Activated B cell treated with CpG ODN at 0.5 μM for 24 hours (primary cell): ENCODE results near the gene SSH2. TPM values are rescaled to one million over a fixed set of nuclear protein-coding genes. Genes with fewer than 3 reads are reported as not detected.
A peak's percentile ranks its signal among the peaks of the same experiment; 100 is the strongest.

Experiments used
- ATAC-seq: fragments of 200-7000 bp; cut with Tn5 transposase; one replicate; pipeline ENCODE4 v1.10.0; 2021; ENCODE audit warnings: low read depth, mild to moderate bottlenecking, moderate library complexity
- CTCF ChIA-PET: fragments of 350-600 bp; sonication (Branson Sonifier 250); formaldehyde crosslinking; loops from one replicate; lab custom pipeline; 2021; ENCODE audit warnings: antibody characterized with exemption; lab: Charles Lee
- POLR2A ChIA-PET: fragments of 350-600 bp; sonication (Branson Sonifier 250); formaldehyde crosslinking; loops from one replicate; lab custom pipeline; 2021; ENCODE audit warnings: antibody characterized with exemption; lab: Charles Lee
- DNase-seq: peaks from one replicate; pipeline ENCODE4 v3.0.0; 2022
- H3K27ac Mint-ChIP-seq: one replicate; pipeline ENCODE4 v1.8.0; 2020; ENCODE audit warnings: mixed read lengths
- H3K27me3 Mint-ChIP-seq: one replicate; pipeline ENCODE4 v1.8.0; 2021; ENCODE audit warnings: mixed read lengths
- H3K36me3 Mint-ChIP-seq: one replicate; pipeline ENCODE4 v1.8.0; 2021; ENCODE audit warnings: low read depth, mixed read lengths
- H3K4me1 Mint-ChIP-seq: one replicate; pipeline ENCODE4 v1.8.0; 2021; ENCODE audit warnings: mixed read lengths
- H3K4me3 Mint-ChIP-seq: one replicate; pipeline ENCODE4 v1.8.0; 2020; ENCODE audit warnings: mild to moderate bottlenecking, mixed read lengths
- H3K9me3 Mint-ChIP-seq: one replicate; pipeline ENCODE4 v1.8.0; 2020; ENCODE audit warnings: mixed read lengths
- CTCF ChIP-seq: fragments of 200-600 bp; IDR thresholded peaks from one replicate; pipeline ENCODE4 v1.8.0; 2022; ENCODE audit warnings: antibody characterized with exemption, mild to moderate bottlenecking
- intact Hi-C: fragments of 100-400 bp; cut with micrococcal nuclease; formaldehyde crosslinking; loops from one replicate; pipeline ENCODE4 v1.15.1; 2024
- total RNA-seq: library from RNA; stranded (reverse); gene quantifications from 2 replicates; pipeline ENCODE4 v1.2.3, GENCODE V29; 2022

SSH2 gene
- total RNA-seq, 1 donor from 2014 or later: 95.7 TPM

GRCh38 chr17:29597361-29598172 lies 332.5 kb downstream of the SSH2 start:
- Mint-ChIP-seq H3K27ac (no peak overlapping the region), H3K9me3 (no peaks in the 10 kb centered on the region), H3K27me3 (no peaks in the 10 kb centered on the region), H3K36me3 (no peaks in the 10 kb centered on the region), H3K4me1 (peaks cover 10% of the 10 kb centered on the region), H3K4me3 (no peak overlapping the region)
- ChIA-PET CTCF (interaction anchor here (1.2 kb wide), 1 partner anchor 16 kb away, joined by 3 read pairs; no protein-coding TSS in a partner anchor), POLR2A (no interaction called here)
- ATAC-seq (no peak), DNase-seq (no peak)
- no peak for TF ChIP-seq CTCF
- intact Hi-C loops: loop anchor here (10.0 kb wide), 1 partner anchor 643 kb away; the partner anchor contains the start of gene PHF12

GRCh38 chr17:29596811-29597210 lies 333.2 kb downstream of the SSH2 start:
- Mint-ChIP-seq H3K36me3 (no peaks in the 10 kb centered on the region), H3K4me3 (no peak overlapping the region), H3K27me3 (no peaks in the 10 kb centered on the region), H3K27ac (no peak overlapping the region), H3K9me3 (no peaks in the 10 kb centered on the region), H3K4me1 (peaks cover 17% of the 10 kb centered on the region)
- no peak for ATAC-seq
- no peak for TF ChIP-seq CTCF
- DNase-seq: no peak
- intact Hi-C loops: loop anchor here (10.0 kb wide), 1 partner anchor 642 kb away; the partner anchor contains the start of gene PHF12
- ChIA-PET POLR2A (no interaction called here), CTCF (interaction anchor here (1.2 kb wide), 1 partner anchor 16 kb away, joined by 3 read pairs; no protein-coding TSS in a partner anchor)

GRCh38 chr17:29595943-29596774 lies 333.9 kb downstream of the SSH2 start:
- no peaks in the 10 kb centered on the region for H3K9me3 Mint-ChIP-seq
- ChIA-PET CTCF (interaction anchor here (1.2 kb wide), 1 partner anchor 15 kb away, joined by 3 read pairs; no protein-coding TSS in a partner anchor), POLR2A (no interaction called here)
- TF ChIP-seq CTCF: no peak
- no peak overlapping the region for H3K4me3 Mint-ChIP-seq
- H3K4me1 Mint-ChIP-seq: peaks cover 24% of the 10 kb centered on the region
- ATAC-seq (no peak), DNase-seq (no peak)
- H3K27me3 Mint-ChIP-seq: no peaks in the 10 kb centered on the region
- intact Hi-C loops: loop anchor here (10.0 kb wide), 1 partner anchor 641 kb away; the partner anchor contains the start of gene PHF12
- H3K27ac Mint-ChIP-seq: no peak overlapping the region
- H3K36me3 Mint-ChIP-seq: no peaks in the 10 kb centered on the region

GRCh38 chr17:29595107-29595942 lies 334.7 kb downstream of the SSH2 start:
- H3K27ac Mint-ChIP-seq: no peak overlapping the region
- no peaks in the 10 kb centered on the region for H3K36me3 Mint-ChIP-seq
- intact Hi-C loops: loop anchor here (10.0 kb wide), 1 partner anchor 641 kb away; the partner anchor contains the start of gene PHF12
- no peaks in the 10 kb centered on the region for H3K27me3 Mint-ChIP-seq
- DNase-seq: no peak
- no peaks in the 10 kb centered on the region for H3K9me3 Mint-ChIP-seq
- CTCF ChIA-PET: no interaction called here
- peak overlapping the region; percentile 73 for H3K4me3 Mint-ChIP-seq
- no peak for ATAC-seq
- POLR2A ChIA-PET: no interaction called here
- TF ChIP-seq CTCF: no peak
- peaks cover 32% of the 10 kb centered on the region for H3K4me1 Mint-ChIP-seq
